IMR-90 (cell line): ENCODE results near the gene LRP1-AS. TPM values are rescaled to one million over a fixed set of nuclear protein-coding genes. Genes with fewer than 3 reads are reported as not detected.

Experiments
- ATAC-seq: fragments of 200-7000 bp; cut with Tn5 transposase; 2 replicates; pipeline ENCODE4 v1.9.1; 2020; ENCODE audit warnings: low read depth, mild to moderate bottlenecking, moderate library complexity
- BruUV-seq: library from RNA; stranded (reverse); fragments of 400-500 nt; replicated peaks from 2 replicates; lab custom pipeline; 2021; lab: Mats Ljungman, UMichigan
- CTCF ChIA-PET: fragments of 300-600 bp; formaldehyde crosslinking; extraction: SDS; loops from one replicate; lab custom pipeline; 2021; ENCODE audit warnings: antibody characterized with exemption; lab: Yijun Ruan, JAX
- POLR2A ChIA-PET: fragments of 300-600 bp; sonication (Branson Sonifier 250); formaldehyde crosslinking; loops from one replicate; lab custom pipeline; 2022; ENCODE audit warnings: antibody characterized with exemption; ENCODE audit not compliant: unreplicated experiment; lab: Charles Lee
- DNase-seq: peaks from one replicate; pipeline ENCODE4 v3.0.0; 2013
- H2AFZ ChIP-seq: replicated peaks from 2 replicates; pipeline ENCODE3; 2013; ENCODE audit warnings: low read length, mild to moderate bottlenecking; ENCODE audit not compliant: poor library complexity
- H2AK5ac ChIP-seq: 2 replicates; pipeline ENCODE4 v1.6.1; 2013; ENCODE audit warnings: low read depth, low read length, inconsistent platforms
- H2AK9ac ChIP-seq: replicated peaks from 2 replicates; pipeline ENCODE3; 2013; ENCODE audit warnings: mild to moderate bottlenecking, low read depth, low read length, moderate library complexity; ENCODE audit not compliant: poor library complexity
- H2BK120ac ChIP-seq: 2 replicates; pipeline ENCODE4 v1.6.1; 2013; ENCODE audit warnings: low read depth, low read length, inconsistent platforms
- H2BK15ac ChIP-seq: 3 replicates; pipeline ENCODE4 v1.6.1; 2013; ENCODE audit warnings: low read depth, low read length, inconsistent platforms
- H2BK20ac ChIP-seq: 2 replicates; pipeline ENCODE4 v1.6.1; 2013; ENCODE audit warnings: low read depth, mild to moderate bottlenecking, inconsistent platforms, low read length, moderate library complexity
- H2BK5ac ChIP-seq: 2 replicates; pipeline ENCODE4 v1.6.1; 2013; ENCODE audit warnings: mild to moderate bottlenecking, low read depth, low read length, inconsistent platforms; ENCODE audit not compliant: poor library complexity, severe bottlenecking
- H3K14ac ChIP-seq: replicated peaks from 2 replicates; pipeline ENCODE4 v1.6.1; 2013; ENCODE audit warnings: low read depth, low read length, inconsistent platforms
- H3K18ac ChIP-seq: 2 replicates; pipeline ENCODE4 v1.6.1; 2013; ENCODE audit warnings: low read depth, low read length, control low read depth
- H3K23ac ChIP-seq: 2 replicates; pipeline ENCODE4 v1.6.1; 2013; ENCODE audit warnings: low read depth, low read length, inconsistent platforms
- H3K27ac ChIP-seq: 2 replicates; pipeline ENCODE4 v1.5.1; 2013; ENCODE audit warnings: mild to moderate bottlenecking, control low read depth, low read length; ENCODE audit not compliant: insufficient read depth
- H3K27me3 ChIP-seq: 2 replicates; pipeline ENCODE4 v1.6.1; 2013; ENCODE audit warnings: low read length; ENCODE audit not compliant: control insufficient read depth, insufficient read depth
- H3K36me3 ChIP-seq: 2 replicates; pipeline ENCODE4 v1.6.1; 2013; ENCODE audit warnings: low read length, mixed read lengths; ENCODE audit not compliant: control insufficient read depth, insufficient read depth
- H3K4ac ChIP-seq: 2 replicates; pipeline ENCODE4 v1.6.1; 2013; ENCODE audit warnings: low read depth, low read length, inconsistent platforms
- H3K4me1 ChIP-seq: 2 replicates; pipeline ENCODE4 v1.6.1; 2013; ENCODE audit warnings: low read length, mixed read lengths; ENCODE audit not compliant: control insufficient read depth, insufficient read depth
- H3K4me2 ChIP-seq: 2 replicates; pipeline ENCODE4 v1.6.1; 2013; ENCODE audit warnings: low read depth, mild to moderate bottlenecking, control low read depth, low read length, moderate library complexity
- H3K4me3 ChIP-seq: 2 replicates; pipeline ENCODE4 v1.5.1; 2013; ENCODE audit warnings: low read depth, mild to moderate bottlenecking, control low read depth, low read length, moderate library complexity; ENCODE audit not compliant: insufficient read depth
- H3K56ac ChIP-seq: 2 replicates; pipeline ENCODE4 v1.6.1; 2013; ENCODE audit warnings: low read length, inconsistent platforms; ENCODE audit not compliant: insufficient read depth; ENCODE audit errors: extremely low read depth
- H3K79me1 ChIP-seq, 2 experiments: 2 replicates each; pipeline ENCODE4 v1.6.1; 2013; ENCODE audit warnings: low read length in 2 of 2, inconsistent platforms in 1 of 2, low read depth in 1 of 2
- H3K9ac ChIP-seq: 2 replicates; pipeline ENCODE4 v1.6.1; 2013; ENCODE audit warnings: low read depth, low read length, control low read depth
- H3K9me1 ChIP-seq: 2 replicates; pipeline ENCODE4 v1.6.1; 2013; ENCODE audit warnings: low read length, inconsistent platforms; ENCODE audit not compliant: insufficient read depth
- H3K9me3 ChIP-seq: 2 replicates; pipeline ENCODE4 v1.6.1; 2013; ENCODE audit warnings: low read length; ENCODE audit not compliant: control insufficient read depth, insufficient read depth
- H4K20me1 ChIP-seq: 2 replicates; pipeline ENCODE4 v1.6.1; 2013; ENCODE audit warnings: low read length, inconsistent platforms; ENCODE audit not compliant: insufficient read depth
- H4K5ac ChIP-seq: 2 replicates; pipeline ENCODE4 v1.6.1; 2013; ENCODE audit warnings: mild to moderate bottlenecking, low read depth, low read length, control low read depth
- H4K8ac ChIP-seq, 2 experiments: 2 replicates each; pipeline ENCODE4 v1.6.1; 2013; ENCODE audit warnings: low read depth in 2 of 2, low read length in 2 of 2, control low read depth in 1 of 2, inconsistent platforms in 1 of 2
- H4K91ac ChIP-seq: 2 replicates; pipeline ENCODE4 v1.6.1; 2013; ENCODE audit warnings: low read depth, low read length, inconsistent platforms; ENCODE audit not compliant: insufficient read depth
- BHLHE40 ChIP-seq: fragments of 150-350 bp; IDR thresholded peaks from 2 replicates; pipeline ENCODE4 v1.6.1; 2016; ENCODE audit warnings: mild to moderate bottlenecking, low read depth, low read length
- CEBPB ChIP-seq: IDR thresholded peaks from 2 replicates; pipeline ENCODE4 v1.6.1; 2012; ENCODE audit warnings: low read depth, low read length, improper control_type of control experiment
- CHD1 ChIP-seq: IDR thresholded peaks from 2 replicates; pipeline ENCODE4 v1.6.1; 2012; ENCODE audit warnings: low read depth, low read length, improper control_type of control experiment
- FOS ChIP-seq: fragments of 150-350 bp; IDR thresholded peaks from 2 replicates; pipeline ENCODE4 v1.6.1; 2016; ENCODE audit warnings: low read depth, low read length
- MAFK ChIP-seq: IDR thresholded peaks from 2 replicates; pipeline ENCODE4 v1.6.1; 2012; ENCODE audit warnings: low read depth, low read length, improper control_type of control experiment
- MAZ ChIP-seq: IDR thresholded peaks from 2 replicates; pipeline ENCODE4 v1.6.1; 2012; ENCODE audit warnings: low read depth, mild to moderate bottlenecking, low read length, improper control_type of control experiment, moderate library complexity, borderline replicate concordance
- MXI1 ChIP-seq: IDR thresholded peaks from 2 replicates; pipeline ENCODE4 v1.6.1; 2012; ENCODE audit warnings: low read depth, mild to moderate bottlenecking, low read length, moderate library complexity, borderline replicate concordance
- NFE2L2 ChIP-seq: fragments of 150-350 bp; IDR thresholded peaks from 2 replicates; pipeline ENCODE4 v1.6.1; 2016; ENCODE audit warnings: low read depth, mild to moderate bottlenecking, low read length
- POLR2A ChIP-seq: IDR thresholded peaks from 2 replicates; pipeline ENCODE4 v1.6.1; 2012; ENCODE audit warnings: mild to moderate bottlenecking, low read depth, low read length
- RAD21 ChIP-seq: IDR thresholded peaks from 2 replicates; pipeline ENCODE4 v1.6.1; 2012; ENCODE audit warnings: low read length, improper control_type of control experiment
- RCOR1 ChIP-seq: IDR thresholded peaks from 2 replicates; pipeline ENCODE4 v1.6.1; 2012; ENCODE audit warnings: mild to moderate bottlenecking, low read length, improper control_type of control experiment; ENCODE audit not compliant: insufficient replicate concordance
- RFX5 ChIP-seq: IDR thresholded peaks from 2 replicates; pipeline ENCODE4 v1.8.0; 2012; ENCODE audit warnings: low read depth, mild to moderate bottlenecking, low read length, moderate library complexity
- SMC3 ChIP-seq: fragments of 150-350 bp; IDR thresholded peaks from 2 replicates; pipeline ENCODE4 v1.6.1; 2016; ENCODE audit warnings: low read depth, mild to moderate bottlenecking, antibody characterized with exemption, low read length, moderate library complexity
- WGBS, 2 experiments: methylation state at CpG; one replicate each; pipeline versions ENCODE4 v1.1.5 to v1.1.7; 2013; ENCODE audit warnings: missing lambda C conversion rate in 2 of 2; ENCODE audit not compliant: insufficient read length in 1 of 2; ENCODE audit errors: extremely low coverage in 2 of 2; 5-methylcytosine and 5-hydroxymethylcytosine counted together
- dilution Hi-C: fragments of 300-500 bp; cut with HindIII; formaldehyde crosslinking; loops from one replicate; pipeline ENCODE4 v1.14.3; 2018; ENCODE audit warnings: low sequenced_read_pairs; ENCODE audit not compliant: unreplicated experiment
- in situ Hi-C: fragments of 300-500 bp; cut with MboI; formaldehyde crosslinking; loops from 3 replicates; pipeline ENCODE4 v1.14.3; 2019; ENCODE audit warnings: low sequenced_read_pairs, inconsistent platforms, mixed read lengths
- intact Hi-C: fragments of 100-400 bp; cut with micrococcal nuclease; formaldehyde crosslinking; loops from 2 replicates; pipeline ENCODE4 v1.10.0; 2022
- polyA plus RNA-seq, 3 experiments: library from polyadenylated mRNA; depleted of rRNA; stranded (reverse); fragments of >200 nt; gene quantifications; 2 replicates each; pipeline ENCODE4 v1.2.3, GENCODE V29; 2012; ENCODE audit warnings: low replicate concordance in 1 of 3
- total RNA-seq: library from RNA; depleted of rRNA; stranded (reverse); fragments of >200 nt; gene quantifications from 2 replicates; pipeline ENCODE4 v1.2.3, GENCODE V29; 2012
- TF ChIP-seq, protein P1 (sequence below): fragments of 150-350 bp; IDR thresholded peaks from 2 replicates; pipeline ENCODE4 v1.6.1; 2016; ENCODE audit warnings: low read depth, mild to moderate bottlenecking, low read length, moderate library complexity, borderline replicate concordance
- TF ChIP-seq, protein P2 (sequence below): fragments of 150-350 bp; IDR thresholded peaks from 2 replicates; pipeline ENCODE4 v1.6.1; 2017; ENCODE audit warnings: mild to moderate bottlenecking, antibody characterized with exemption, low read length, low read depth
- TF ChIP-seq, protein P3 (sequence below): conservative IDR thresholded peaks from 2 replicates; pipeline ENCODE4 v1.5.1; 2012; ENCODE audit warnings: mild to moderate bottlenecking, low read depth, low read length, improper control_type of control experiment

Gene LRP1-AS
- total and polyA plus RNA-seq, 2 of the 4 experiments (the other 2 are of a cell fraction), result not detected

DNA sequence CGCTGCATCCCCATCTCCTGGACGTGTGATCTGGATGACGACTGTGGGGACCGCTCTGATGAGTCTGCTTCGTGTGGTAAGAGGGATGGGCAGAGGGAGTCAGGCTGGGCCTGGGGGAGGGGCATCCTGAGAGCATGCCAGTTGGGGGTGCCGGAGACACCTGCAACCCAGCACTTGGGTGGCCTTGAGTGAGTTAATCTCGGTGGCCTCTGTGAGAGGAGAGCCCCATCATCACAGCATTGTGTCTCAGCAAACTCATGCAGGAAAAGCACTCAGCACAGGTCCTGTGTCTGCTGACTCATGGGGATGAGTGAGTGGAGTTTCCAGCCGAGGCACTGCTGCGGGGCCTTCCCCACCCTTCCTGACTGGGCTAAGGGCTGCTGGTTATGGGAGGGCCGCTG lies 19.6 kb upstream of the LRP1-AS start:
- H3K9me1 ChIP-seq, result peaks cover 6% of the 10 kb centered on the region; the same call in 1 of the 2 replicates
- no peak overlapping the region for H3K27ac ChIP-seq
- H3K4me3 ChIP-seq, result no peak overlapping the region
- peaks cover 43% of the 10 kb centered on the region for H4K20me1 ChIP-seq
- WGBS, 2 experiments, result no CpG with 5 or more reads among the region's 10 CpGs
- H2AFZ ChIP-seq, result peak overlapping the region; percentile 68
- no peak overlapping the region for H3K18ac ChIP-seq
- POLR2A ChIA-PET, result no interaction called here
- H2BK15ac ChIP-seq, result no peak overlapping the region
- H2BK20ac ChIP-seq, result no peak overlapping the region
- H2AK5ac ChIP-seq, result peak overlapping the region; percentile 36; the same call in 1 of the 2 replicates
- H2AK9ac ChIP-seq, result peak overlapping the region; percentile 92
- no peak overlapping the region for H4K91ac ChIP-seq
- H3K4me2 ChIP-seq, result no peak overlapping the region
- H4K8ac ChIP-seq, result peak overlapping the region in 1 of 2 experiments; percentile 45; a peak in 1 of 4 replicates
- no peak overlapping the region for H2BK120ac ChIP-seq
- peak; percentile 66 for ATAC-seq
- H3K4me1 ChIP-seq, result peaks cover 12% of the 10 kb centered on the region
- CTCF ChIA-PET, result interaction anchor here (1.0 kb wide), 1 partner anchor 9 kb away, joined by 3 read pairs; no protein-coding TSS in a partner anchor
- dilution Hi-C loops (no loop called here), intact Hi-C loops (no loop called here), in situ Hi-C loops (no loop called here)
- no TSS peak for BruUV-seq
- no peak overlapping the region for H3K14ac ChIP-seq
- peak overlapping the region; percentile 3 for H2BK5ac ChIP-seq
- peak overlapping the region; percentile 66; the same call in 1 of the 2 replicates for H3K4ac ChIP-seq
- H3K23ac ChIP-seq, result peak overlapping the region; percentile 31; the same call in 1 of the 2 replicates
- H3K79me1 ChIP-seq, result peaks cover 5 to 54% of the 10 kb centered on the region in 2 experiments
- H3K36me3 ChIP-seq, result peaks cover 80% of the 10 kb centered on the region
- TF ChIP-seq CEBPB, result no peak
- TF ChIP-seq MXI1, result 0 out of 2 replicates have a peak, but pooled peaks have one; percentile 60
- TF ChIP-seq MAZ, result no peak
- TF ChIP-seq, protein P1, sequence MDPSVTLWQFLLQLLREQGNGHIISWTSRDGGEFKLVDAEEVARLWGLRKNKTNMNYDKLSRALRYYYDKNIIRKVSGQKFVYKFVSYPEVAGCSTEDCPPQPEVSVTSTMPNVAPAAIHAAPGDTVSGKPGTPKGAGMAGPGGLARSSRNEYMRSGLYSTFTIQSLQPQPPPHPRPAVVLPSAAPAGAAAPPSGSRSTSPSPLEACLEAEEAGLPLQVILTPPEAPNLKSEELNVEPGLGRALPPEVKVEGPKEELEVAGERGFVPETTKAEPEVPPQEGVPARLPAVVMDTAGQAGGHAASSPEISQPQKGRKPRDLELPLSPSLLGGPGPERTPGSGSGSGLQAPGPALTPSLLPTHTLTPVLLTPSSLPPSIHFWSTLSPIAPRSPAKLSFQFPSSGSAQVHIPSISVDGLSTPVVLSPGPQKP, result no peak
- TF ChIP-seq POLR2A, result no peak
- peak; percentile 8; the same call in 1 of the 2 replicates for TF ChIP-seq SMC3
- TF ChIP-seq NFE2L2, result peak; percentile 64
- TF ChIP-seq RCOR1, result peak; percentile 91
- TF ChIP-seq FOS, result peak; percentile 41; the same call in 1 of the 2 replicates
- 0 out of 2 replicates have a peak, but pooled peaks have one; percentile 3 for TF ChIP-seq BHLHE40
- TF ChIP-seq, protein P2, sequence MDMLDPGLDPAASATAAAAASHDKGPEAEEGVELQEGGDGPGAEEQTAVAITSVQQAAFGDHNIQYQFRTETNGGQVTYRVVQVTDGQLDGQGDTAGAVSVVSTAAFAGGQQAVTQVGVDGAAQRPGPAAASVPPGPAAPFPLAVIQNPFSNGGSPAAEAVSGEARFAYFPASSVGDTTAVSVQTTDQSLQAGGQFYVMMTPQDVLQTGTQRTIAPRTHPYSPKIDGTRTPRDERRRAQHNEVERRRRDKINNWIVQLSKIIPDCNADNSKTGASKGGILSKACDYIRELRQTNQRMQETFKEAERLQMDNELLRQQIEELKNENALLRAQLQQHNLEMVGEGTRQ, result no peak
- no peak for TF ChIP-seq CHD1
- TF ChIP-seq MAFK, result peak; percentile 80
- TF ChIP-seq, protein P3, sequence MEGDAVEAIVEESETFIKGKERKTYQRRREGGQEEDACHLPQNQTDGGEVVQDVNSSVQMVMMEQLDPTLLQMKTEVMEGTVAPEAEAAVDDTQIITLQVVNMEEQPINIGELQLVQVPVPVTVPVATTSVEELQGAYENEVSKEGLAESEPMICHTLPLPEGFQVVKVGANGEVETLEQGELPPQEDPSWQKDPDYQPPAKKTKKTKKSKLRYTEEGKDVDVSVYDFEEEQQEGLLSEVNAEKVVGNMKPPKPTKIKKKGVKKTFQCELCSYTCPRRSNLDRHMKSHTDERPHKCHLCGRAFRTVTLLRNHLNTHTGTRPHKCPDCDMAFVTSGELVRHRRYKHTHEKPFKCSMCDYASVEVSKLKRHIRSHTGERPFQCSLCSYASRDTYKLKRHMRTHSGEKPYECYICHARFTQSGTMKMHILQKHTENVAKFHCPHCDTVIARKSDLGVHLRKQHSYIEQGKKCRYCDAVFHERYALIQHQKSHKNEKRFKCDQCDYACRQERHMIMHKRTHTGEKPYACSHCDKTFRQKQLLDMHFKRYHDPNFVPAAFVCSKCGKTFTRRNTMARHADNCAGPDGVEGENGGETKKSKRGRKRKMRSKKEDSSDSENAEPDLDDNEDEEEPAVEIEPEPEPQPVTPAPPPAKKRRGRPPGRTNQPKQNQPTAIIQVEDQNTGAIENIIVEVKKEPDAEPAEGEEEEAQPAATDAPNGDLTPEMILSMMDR, result no peak
- TF ChIP-seq RFX5, result no peak
- TF ChIP-seq RAD21, result 0 out of 2 replicates have a peak, but pooled peaks have one; percentile 4
- H3K9ac ChIP-seq, result no peak overlapping the region
- H3K9me3 ChIP-seq, result no peaks in the 10 kb centered on the region
- DNase-seq, result peak; percentile 90
- H3K56ac ChIP-seq, result no peak overlapping the region
- no peak overlapping the region for H4K5ac ChIP-seq
- H3K27me3 ChIP-seq, result no peaks in the 10 kb centered on the region
